WTC11 (cell line): Measurements from ENCODE around the gene CCDC88A. TPM values are rescaled to one million over a fixed set of nuclear protein-coding genes. Genes with fewer than 3 reads are reported as not detected.

ENCODE experiments used
- ATAC-seq: fragments of 200-7000 bp; cut with Tn5 transposase; 2 replicates; pipeline ENCODE4 v1.10.0; 2021; ENCODE audit warnings: mild to moderate bottlenecking, moderate library complexity
- CTCF ChIA-PET: fragments of 300-600 bp; sonication (Branson Sonifier 250); formaldehyde crosslinking; loops from one replicate; lab custom pipeline; 2021; ENCODE audit warnings: antibody characterized with exemption; lab: Charles Lee
- POLR2A ChIA-PET: fragments of 350-600 bp; sonication (Branson Sonifier 250); formaldehyde crosslinking; loops from one replicate; lab custom pipeline; 2021; ENCODE audit warnings: antibody characterized with exemption; lab: Charles Lee
- DNase-seq: peaks from one replicate; pipeline ENCODE4 v3.0.0; 2021; ENCODE audit warnings: low spot score
- H3K27ac Mint-ChIP-seq: 2 replicates; pipeline ENCODE4 v1.8.0; 2021; ENCODE audit warnings: mixed read lengths
- H3K27me3 Mint-ChIP-seq: 2 replicates; pipeline ENCODE4 v1.8.0; 2021; ENCODE audit warnings: low read depth, mild to moderate bottlenecking, moderate library complexity, mixed read lengths
- H3K36me3 Mint-ChIP-seq: 2 replicates; pipeline ENCODE4 v1.8.0; 2021; ENCODE audit warnings: mixed read lengths
- H3K4me1 Mint-ChIP-seq: 2 replicates; pipeline ENCODE4 v1.8.0; 2022; ENCODE audit warnings: mixed read lengths
- H3K4me3 Mint-ChIP-seq: 2 replicates; pipeline ENCODE4 v1.8.0; 2021; ENCODE audit warnings: mild to moderate bottlenecking, moderate library complexity, mixed read lengths
- H3K9me3 Mint-ChIP-seq: 2 replicates; pipeline ENCODE4 v1.8.0; 2021; ENCODE audit warnings: mixed read lengths
- CREM ChIP-seq: sonication (generic); formaldehyde crosslinking; IDR thresholded peaks from 2 replicates; pipeline ENCODE4 v1.8.1; 2022; ENCODE audit warnings: mild to moderate bottlenecking, missing genetic modification reagents, moderate library complexity
- FOXK1 ChIP-seq: sonication (generic); formaldehyde crosslinking; IDR thresholded peaks from 2 replicates; pipeline ENCODE4 v1.8.0; 2022; ENCODE audit warnings: mild to moderate bottlenecking, moderate library complexity, missing genetic modification reagents
- GABPB1 ChIP-seq: sonication (generic); formaldehyde crosslinking; IDR thresholded peaks from 2 replicates; pipeline ENCODE4 v1.8.1; 2023; ENCODE audit warnings: mild to moderate bottlenecking, missing genetic modification reagents
- GRHL2 ChIP-seq: fragments of 250-450 bp; sonication (Bioruptor Pico); IDR thresholded peaks from 2 replicates; pipeline ENCODE4 v1.8.0; 2022; ENCODE audit warnings: mild to moderate bottlenecking, moderate library complexity; ENCODE audit not compliant: insufficient replicate concordance, severe bottlenecking
- HMGA2 ChIP-seq: fragments of 250-450 bp; sonication (Bioruptor Pico); IDR thresholded peaks from 2 replicates; pipeline ENCODE4 v1.4.0; 2021; ENCODE audit warnings: mild to moderate bottlenecking, moderate library complexity
- JUN ChIP-seq: sonication (generic); formaldehyde crosslinking; IDR thresholded peaks from 2 replicates; pipeline ENCODE4 v1.8.0; 2023; ENCODE audit warnings: mild to moderate bottlenecking, missing genetic modification reagents
- NFE2L1 ChIP-seq: sonication (generic); formaldehyde crosslinking; IDR thresholded peaks from 2 replicates; pipeline ENCODE4 v1.8.1; 2023; ENCODE audit warnings: missing genetic modification reagents
- NR2C2 ChIP-seq: sonication (generic); formaldehyde crosslinking; IDR thresholded peaks from 2 replicates; pipeline ENCODE4 v1.8.0; 2022; ENCODE audit warnings: mild to moderate bottlenecking, missing genetic modification reagents
- PRRX2 ChIP-seq: fragments of 250-450 bp; sonication (Bioruptor Pico); IDR thresholded peaks from 2 replicates; pipeline ENCODE4 v1.8.0; 2021; ENCODE audit warnings: mild to moderate bottlenecking
- SMAD3 ChIP-seq: sonication (generic); formaldehyde crosslinking; IDR thresholded peaks from 2 replicates; pipeline ENCODE4 v1.8.0; 2022; ENCODE audit warnings: missing genetic modification reagents, mild to moderate bottlenecking, borderline replicate concordance
- ZBTB21 ChIP-seq: sonication (generic); formaldehyde crosslinking; IDR thresholded peaks from 2 replicates; pipeline ENCODE4 v1.8.1; 2023; ENCODE audit warnings: mild to moderate bottlenecking, missing genetic modification reagents, borderline replicate concordance
- ZNF138 ChIP-seq: sonication (generic); formaldehyde crosslinking; conservative IDR thresholded peaks from 2 replicates; pipeline ENCODE4 v1.8.1; 2022; ENCODE audit warnings: mild to moderate bottlenecking, moderate library complexity, missing genetic modification reagents
- ZNF219 ChIP-seq: sonication (generic); formaldehyde crosslinking; IDR thresholded peaks from 2 replicates; pipeline ENCODE4 v1.8.0; 2023; ENCODE audit warnings: missing genetic modification reagents, mild to moderate bottlenecking, borderline replicate concordance
- ZNF423 ChIP-seq: fragments of 250-450 bp; sonication (Bioruptor Pico); IDR thresholded peaks from 2 replicates; pipeline ENCODE4 v2.1.2; 2022; ENCODE audit warnings: mild to moderate bottlenecking, moderate library complexity
- ZNF671 ChIP-seq: fragments of 250-450 bp; sonication (Bioruptor Pico); IDR thresholded peaks from 2 replicates; pipeline ENCODE4 v1.8.0; 2021; ENCODE audit warnings: mild to moderate bottlenecking
- total RNA-seq: library from RNA; stranded (reverse); gene quantifications from 3 replicates; pipeline ENCODE4 v1.2.3, GENCODE V29; 2021
- TF ChIP-seq, protein P1 (sequence below): fragments of 250-450 bp; sonication (Bioruptor Pico); IDR thresholded peaks from 2 replicates; pipeline ENCODE4 v1.9.0; 2021; ENCODE audit warnings: moderate library complexity, mild to moderate bottlenecking, inconsistent platforms, borderline replicate concordance
- TF ChIP-seq, protein P2 (sequence below): sonication (generic); formaldehyde crosslinking; IDR thresholded peaks from 2 replicates; pipeline ENCODE4 v1.8.1; 2023; ENCODE audit warnings: mild to moderate bottlenecking, moderate library complexity, missing genetic modification reagents
- TF ChIP-seq, protein P3 (sequence below): fragments of 250-450 bp; sonication (Bioruptor Pico); IDR thresholded peaks from 2 replicates; pipeline ENCODE4 v1.8.0; 2021; ENCODE audit warnings: mild to moderate bottlenecking
- TF ChIP-seq, protein P4 (sequence below): sonication (generic); formaldehyde crosslinking; IDR thresholded peaks from 2 replicates; pipeline ENCODE4 v1.8.1; 2023; ENCODE audit warnings: mild to moderate bottlenecking, missing genetic modification reagents, borderline replicate concordance
- TF ChIP-seq, protein P5 (sequence below): fragments of 250-450 bp; sonication (Bioruptor Pico); conservative IDR thresholded peaks from 2 replicates; pipeline ENCODE4 v1.9.0; 2021; ENCODE audit warnings: mild to moderate bottlenecking
- TF ChIP-seq, protein P6 (sequence below): sonication (generic); formaldehyde crosslinking; IDR thresholded peaks from 2 replicates; pipeline ENCODE4 v1.8.0; 2022; ENCODE audit warnings: missing genetic modification reagents

CCDC88A gene
- total RNA-seq, 1 experiment from 2014 or later = 97.5 TPM

DNA sequence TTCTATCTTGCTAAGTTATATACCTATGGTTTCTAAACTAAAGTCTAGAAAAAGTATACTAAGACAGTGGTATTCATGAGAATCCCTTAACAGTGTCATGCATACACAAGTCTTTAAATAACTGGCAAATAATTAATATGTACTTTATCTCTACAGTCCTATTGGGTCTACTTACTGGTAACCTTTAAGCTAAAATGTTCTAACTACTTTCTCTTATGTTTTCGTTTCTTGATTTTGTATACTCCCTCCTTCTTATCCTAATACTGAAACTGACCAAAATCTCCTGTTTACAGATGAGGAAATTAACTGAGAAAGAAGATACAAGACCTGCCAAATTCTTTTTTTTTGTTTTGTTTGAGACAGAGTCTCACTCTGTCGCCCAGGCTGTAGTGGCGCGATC, 74.6 kb downstream of the CCDC88A start:
- POLR2A ChIA-PET = no interaction called here
- no peaks in the 10 kb centered on the region for H3K27me3 Mint-ChIP-seq

DNA sequence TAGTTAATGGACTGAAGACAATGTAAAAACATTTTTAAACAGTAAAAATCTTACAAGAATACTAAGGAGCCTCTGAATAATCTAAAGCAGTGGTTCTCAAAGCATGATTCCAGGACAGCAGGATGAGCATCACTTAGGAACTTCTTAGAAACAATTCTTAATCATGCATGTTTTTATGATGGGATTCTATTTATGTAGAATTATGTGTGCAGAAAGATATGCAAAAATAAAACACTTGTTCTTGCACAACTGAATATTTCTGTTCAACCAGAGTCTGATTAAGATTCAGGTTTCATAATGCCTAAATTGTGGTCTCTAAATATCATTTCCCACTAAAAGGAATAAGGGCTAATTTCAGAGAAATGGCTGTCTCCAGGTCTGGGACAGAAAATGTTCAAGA, 81.4 kb downstream of the CCDC88A start:
- TF ChIP-seq, protein P1, sequence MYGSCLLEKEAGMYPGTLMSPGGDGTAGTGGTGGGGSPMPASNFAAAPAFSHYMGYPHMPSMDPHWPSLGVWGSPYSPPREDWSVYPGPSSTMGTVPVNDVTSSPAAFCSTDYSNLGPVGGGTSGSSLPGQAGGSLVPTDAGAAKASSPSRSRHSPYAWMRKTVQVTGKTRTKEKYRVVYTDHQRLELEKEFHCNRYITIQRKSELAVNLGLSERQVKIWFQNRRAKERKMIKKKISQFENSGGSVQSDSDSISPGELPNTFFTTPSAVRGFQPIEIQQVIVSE = no peak
- no peak for TF ChIP-seq GABPB1
- Mint-ChIP-seq H3K27ac (no peak overlapping the region), H3K9me3 (no peaks in the 10 kb centered on the region), H3K27me3 (no peaks in the 10 kb centered on the region), H3K4me3 (no peak overlapping the region), H3K4me1 (no peaks in the 10 kb centered on the region), H3K36me3 (peaks cover 26% of the 10 kb centered on the region)
- ChIA-PET POLR2A (no interaction called here), CTCF (no interaction called here)
- no peak for DNase-seq
- no peak for ATAC-seq

More for the DNA sequence above, 74.6 kb downstream of the CCDC88A start:
- no peaks in the 10 kb centered on the region for H3K9me3 Mint-ChIP-seq
- ATAC-seq (no peak), DNase-seq (no peak)
- H3K36me3 Mint-ChIP-seq = peaks cover 37% of the 10 kb centered on the region
- no peak overlapping the region for H3K4me3 Mint-ChIP-seq
- no peaks in the 10 kb centered on the region for H3K4me1 Mint-ChIP-seq
- CTCF ChIA-PET = no interaction called here
- no peak overlapping the region for H3K27ac Mint-ChIP-seq
- TF ChIP-seq ZNF423 (CRISPR knock-in tag) (no peak), ZNF138 (CRISPR knock-in tag) (no peak), HMGA2 (CRISPR knock-in tag) (no peak), FOXK1 (no peak)
- TF ChIP-seq, protein P2, sequence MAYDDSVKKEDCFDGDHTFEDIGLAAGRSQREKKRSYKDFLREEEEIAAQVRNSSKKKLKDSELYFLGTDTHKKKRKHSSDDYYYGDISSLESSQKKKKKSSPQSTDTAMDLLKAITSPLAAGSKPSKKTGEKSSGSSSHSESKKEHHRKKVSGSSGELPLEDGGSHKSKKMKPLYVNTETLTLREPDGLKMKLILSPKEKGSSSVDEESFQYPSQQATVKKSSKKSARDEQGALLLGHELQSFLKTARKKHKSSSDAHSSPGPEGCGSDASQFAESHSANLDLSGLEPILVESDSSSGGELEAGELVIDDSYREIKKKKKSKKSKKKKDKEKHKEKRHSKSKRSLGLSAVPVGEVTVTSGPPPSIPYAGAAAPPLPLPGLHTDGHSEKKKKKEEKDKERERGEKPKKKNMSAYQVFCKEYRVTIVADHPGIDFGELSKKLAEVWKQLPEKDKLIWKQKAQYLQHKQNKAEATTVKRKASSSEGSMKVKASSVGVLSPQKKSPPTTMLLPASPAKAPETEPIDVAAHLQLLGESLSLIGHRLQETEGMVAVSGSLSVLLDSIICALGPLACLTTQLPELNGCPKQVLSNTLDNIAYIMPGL (CRISPR knock-in tag) = no peak
- TF ChIP-seq, protein P3, sequence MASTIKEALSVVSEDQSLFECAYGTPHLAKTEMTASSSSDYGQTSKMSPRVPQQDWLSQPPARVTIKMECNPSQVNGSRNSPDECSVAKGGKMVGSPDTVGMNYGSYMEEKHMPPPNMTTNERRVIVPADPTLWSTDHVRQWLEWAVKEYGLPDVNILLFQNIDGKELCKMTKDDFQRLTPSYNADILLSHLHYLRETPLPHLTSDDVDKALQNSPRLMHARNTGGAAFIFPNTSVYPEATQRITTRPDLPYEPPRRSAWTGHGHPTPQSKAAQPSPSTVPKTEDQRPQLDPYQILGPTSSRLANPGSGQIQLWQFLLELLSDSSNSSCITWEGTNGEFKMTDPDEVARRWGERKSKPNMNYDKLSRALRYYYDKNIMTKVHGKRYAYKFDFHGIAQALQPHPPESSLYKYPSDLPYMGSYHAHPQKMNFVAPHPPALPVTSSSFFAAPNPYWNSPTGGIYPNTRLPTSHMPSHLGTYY (CRISPR knock-in tag) = no peak
- TF ChIP-seq, protein P4, sequence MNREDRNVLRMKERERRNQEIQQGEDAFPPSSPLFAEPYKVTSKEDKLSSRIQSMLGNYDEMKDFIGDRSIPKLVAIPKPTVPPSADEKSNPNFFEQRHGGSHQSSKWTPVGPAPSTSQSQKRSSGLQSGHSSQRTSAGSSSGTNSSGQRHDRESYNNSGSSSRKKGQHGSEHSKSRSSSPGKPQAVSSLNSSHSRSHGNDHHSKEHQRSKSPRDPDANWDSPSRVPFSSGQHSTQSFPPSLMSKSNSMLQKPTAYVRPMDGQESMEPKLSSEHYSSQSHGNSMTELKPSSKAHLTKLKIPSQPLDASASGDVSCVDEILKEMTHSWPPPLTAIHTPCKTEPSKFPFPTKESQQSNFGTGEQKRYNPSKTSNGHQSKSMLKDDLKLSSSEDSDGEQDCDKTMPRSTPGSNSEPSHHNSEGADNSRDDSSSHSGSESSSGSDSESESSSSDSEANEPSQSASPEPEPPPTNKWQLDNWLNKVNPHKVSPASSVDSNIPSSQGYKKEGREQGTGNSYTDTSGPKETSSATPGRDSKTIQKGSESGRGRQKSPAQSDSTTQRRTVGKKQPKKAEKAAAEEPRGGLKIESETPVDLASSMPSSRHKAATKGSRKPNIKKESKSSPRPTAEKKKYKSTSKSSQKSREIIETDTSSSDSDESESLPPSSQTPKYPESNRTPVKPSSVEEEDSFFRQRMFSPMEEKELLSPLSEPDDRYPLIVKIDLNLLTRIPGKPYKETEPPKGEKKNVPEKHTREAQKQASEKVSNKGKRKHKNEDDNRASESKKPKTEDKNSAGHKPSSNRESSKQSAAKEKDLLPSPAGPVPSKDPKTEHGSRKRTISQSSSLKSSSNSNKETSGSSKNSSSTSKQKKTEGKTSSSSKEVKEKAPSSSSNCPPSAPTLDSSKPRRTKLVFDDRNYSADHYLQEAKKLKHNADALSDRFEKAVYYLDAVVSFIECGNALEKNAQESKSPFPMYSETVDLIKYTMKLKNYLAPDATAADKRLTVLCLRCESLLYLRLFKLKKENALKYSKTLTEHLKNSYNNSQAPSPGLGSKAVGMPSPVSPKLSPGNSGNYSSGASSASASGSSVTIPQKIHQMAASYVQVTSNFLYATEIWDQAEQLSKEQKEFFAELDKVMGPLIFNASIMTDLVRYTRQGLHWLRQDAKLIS (CRISPR knock-in tag) = no peak
- TF ChIP-seq, protein P5, sequence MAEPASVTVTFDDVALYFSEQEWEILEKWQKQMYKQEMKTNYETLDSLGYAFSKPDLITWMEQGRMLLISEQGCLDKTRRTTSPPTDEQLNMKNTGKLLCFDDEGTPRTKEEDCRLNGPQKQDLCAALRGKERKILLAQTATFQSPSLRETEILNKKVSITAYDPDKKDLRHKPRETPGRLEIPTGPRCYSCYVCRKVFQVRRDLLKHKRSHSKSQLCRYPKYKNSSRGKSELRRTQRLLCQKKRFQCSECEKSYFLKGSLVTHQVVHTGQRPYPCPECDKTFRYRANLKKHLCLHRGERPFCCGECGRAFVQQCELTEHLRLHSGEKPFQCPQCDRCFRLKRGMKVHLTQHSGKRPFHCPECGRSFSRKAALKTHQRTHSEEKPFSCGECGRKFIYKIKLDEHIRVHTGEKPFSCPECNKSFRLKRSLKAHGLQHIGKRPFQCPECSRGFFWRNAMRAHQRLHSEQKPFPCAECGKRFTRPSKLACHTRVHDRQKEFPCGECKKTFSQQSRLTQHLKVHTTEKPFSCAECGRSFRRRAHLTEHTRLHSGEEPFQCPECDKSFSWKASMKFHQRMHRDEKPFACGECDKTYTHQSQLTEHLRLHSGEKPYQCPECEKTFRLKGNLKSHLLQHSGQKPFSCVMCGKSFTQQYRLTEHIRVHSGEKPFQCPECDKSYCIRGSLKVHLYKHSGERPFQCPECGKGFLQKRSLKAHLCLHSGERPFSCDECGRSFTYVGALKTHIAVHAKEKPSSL (CRISPR knock-in tag) = no peak

DNA sequence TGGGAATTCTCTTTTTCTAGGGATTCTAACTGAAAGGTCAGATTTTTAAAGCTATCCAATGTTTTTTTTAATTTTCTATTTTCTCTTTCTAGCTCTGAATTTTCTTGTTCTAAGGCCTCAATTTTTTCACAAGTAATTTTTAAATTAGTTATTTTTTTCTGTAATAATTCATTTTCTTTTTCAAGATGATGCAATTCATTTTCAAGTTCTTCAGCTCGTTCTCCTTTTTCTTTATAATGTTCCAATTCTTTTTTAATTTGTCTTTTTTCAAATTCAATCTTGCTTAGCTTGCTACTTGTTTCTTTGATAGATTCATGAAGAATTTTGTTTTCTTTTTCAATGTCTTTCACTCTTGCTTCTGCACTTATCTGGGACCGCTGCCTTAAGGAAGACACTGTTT, 84.9 kb downstream of the CCDC88A start:
- POLR2A ChIA-PET = no interaction called here
- Mint-ChIP-seq H3K9me3 (no peaks in the 10 kb centered on the region), H3K27ac (no peak overlapping the region), H3K4me1 (no peaks in the 10 kb centered on the region), H3K4me3 (no peak overlapping the region), H3K27me3 (no peaks in the 10 kb centered on the region), H3K36me3 (peaks cover 25% of the 10 kb centered on the region)
- CTCF ChIA-PET = no interaction called here
- ATAC-seq = no peak
- no peak for DNase-seq
- TF ChIP-seq PRRX2 (CRISPR knock-in tag) (no peak), GABPB1 (no peak), SMAD3 (CRISPR knock-in tag) (no peak), ZNF671 (CRISPR knock-in tag) (no peak), NR2C2 (CRISPR knock-in tag) (no peak), JUN (CRISPR knock-in tag) (no peak), ZNF219 (CRISPR knock-in tag) (no peak), NFE2L1 (CRISPR knock-in tag) (no peak), CREM (no peak), GRHL2 (CRISPR knock-in tag) (no peak), ZBTB21 (CRISPR knock-in tag) (no peak)
- TF ChIP-seq, protein P6, sequence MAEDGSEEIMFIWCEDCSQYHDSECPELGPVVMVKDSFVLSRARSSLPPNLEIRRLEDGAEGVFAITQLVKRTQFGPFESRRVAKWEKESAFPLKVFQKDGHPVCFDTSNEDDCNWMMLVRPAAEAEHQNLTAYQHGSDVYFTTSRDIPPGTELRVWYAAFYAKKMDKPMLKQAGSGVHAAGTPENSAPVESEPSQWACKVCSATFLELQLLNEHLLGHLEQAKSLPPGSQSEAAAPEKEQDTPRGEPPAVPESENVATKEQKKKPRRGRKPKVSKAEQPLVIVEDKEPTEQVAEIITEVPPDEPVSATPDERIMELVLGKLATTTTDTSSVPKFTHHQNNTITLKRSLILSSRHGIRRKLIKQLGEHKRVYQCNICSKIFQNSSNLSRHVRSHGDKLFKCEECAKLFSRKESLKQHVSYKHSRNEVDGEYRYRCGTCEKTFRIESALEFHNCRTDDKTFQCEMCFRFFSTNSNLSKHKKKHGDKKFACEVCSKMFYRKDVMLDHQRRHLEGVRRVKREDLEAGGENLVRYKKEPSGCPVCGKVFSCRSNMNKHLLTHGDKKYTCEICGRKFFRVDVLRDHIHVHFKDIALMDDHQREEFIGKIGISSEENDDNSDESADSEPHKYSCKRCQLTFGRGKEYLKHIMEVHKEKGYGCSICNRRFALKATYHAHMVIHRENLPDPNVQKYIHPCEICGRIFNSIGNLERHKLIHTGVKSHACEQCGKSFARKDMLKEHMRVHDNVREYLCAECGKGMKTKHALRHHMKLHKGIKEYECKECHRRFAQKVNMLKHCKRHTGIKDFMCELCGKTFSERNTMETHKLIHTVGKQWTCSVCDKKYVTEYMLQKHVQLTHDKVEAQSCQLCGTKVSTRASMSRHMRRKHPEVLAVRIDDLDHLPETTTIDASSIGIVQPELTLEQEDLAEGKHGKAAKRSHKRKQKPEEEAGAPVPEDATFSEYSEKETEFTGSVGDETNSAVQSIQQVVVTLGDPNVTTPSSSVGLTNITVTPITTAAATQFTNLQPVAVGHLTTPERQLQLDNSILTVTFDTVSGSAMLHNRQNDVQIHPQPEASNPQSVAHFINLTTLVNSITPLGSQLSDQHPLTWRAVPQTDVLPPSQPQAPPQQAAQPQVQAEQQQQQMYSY = no peak
